Memory B cell (primary cell): ENCODE results near the gene TRIM5.
"Not testable (repeated sequence)": the region's sequence is repeated elsewhere in the genome, so short reads cannot be mapped to it uniquely, and the experiment has no call there.

Experiments
- ATAC-seq: fragments of 150-1000 bp; cut with Tn5 transposase; 2 replicates; pipeline ENCODE4 v1.10.0; 2021; ENCODE audit warnings: low read depth, mild to moderate bottlenecking, moderate library complexity
- DNase-seq, 2 donors: peaks; one replicate each; pipeline ENCODE4 v3.0.0; 2022; ENCODE audit warnings: low spot score in 2 of 2
- H3K27ac Mint-ChIP-seq: one replicate; pipeline ENCODE4 v1.8.0; 2022; ENCODE audit warnings: mild to moderate bottlenecking, moderate library complexity, mixed read lengths
- H3K27me3 Mint-ChIP-seq: one replicate; pipeline ENCODE4 v1.8.0; 2022; ENCODE audit warnings: mixed read lengths
- H3K36me3 Mint-ChIP-seq: one replicate; pipeline ENCODE4 v1.8.0; 2022; ENCODE audit warnings: mild to moderate bottlenecking, mixed read lengths
- H3K4me1 Mint-ChIP-seq: one replicate; pipeline ENCODE4 v1.8.0; 2022; ENCODE audit warnings: mixed read lengths
- H3K4me3 Mint-ChIP-seq: one replicate; pipeline ENCODE4 v1.8.0; 2022; ENCODE audit warnings: mild to moderate bottlenecking, moderate library complexity, mixed read lengths
- H3K9me3 Mint-ChIP-seq: one replicate; pipeline ENCODE4 v1.8.0; 2022; ENCODE audit warnings: mixed read lengths

Gene TRIM5, protein sequence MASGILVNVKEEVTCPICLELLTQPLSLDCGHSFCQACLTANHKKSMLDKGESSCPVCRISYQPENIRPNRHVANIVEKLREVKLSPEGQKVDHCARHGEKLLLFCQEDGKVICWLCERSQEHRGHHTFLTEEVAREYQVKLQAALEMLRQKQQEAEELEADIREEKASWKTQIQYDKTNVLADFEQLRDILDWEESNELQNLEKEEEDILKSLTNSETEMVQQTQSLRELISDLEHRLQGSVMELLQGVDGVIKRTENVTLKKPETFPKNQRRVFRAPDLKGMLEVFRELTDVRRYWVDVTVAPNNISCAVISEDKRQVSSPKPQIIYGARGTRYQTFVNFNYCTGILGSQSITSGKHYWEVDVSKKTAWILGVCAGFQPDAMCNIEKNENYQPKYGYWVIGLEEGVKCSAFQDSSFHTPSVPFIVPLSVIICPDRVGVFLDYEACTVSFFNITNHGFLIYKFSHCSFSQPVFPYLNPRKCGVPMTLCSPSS

DNA sequence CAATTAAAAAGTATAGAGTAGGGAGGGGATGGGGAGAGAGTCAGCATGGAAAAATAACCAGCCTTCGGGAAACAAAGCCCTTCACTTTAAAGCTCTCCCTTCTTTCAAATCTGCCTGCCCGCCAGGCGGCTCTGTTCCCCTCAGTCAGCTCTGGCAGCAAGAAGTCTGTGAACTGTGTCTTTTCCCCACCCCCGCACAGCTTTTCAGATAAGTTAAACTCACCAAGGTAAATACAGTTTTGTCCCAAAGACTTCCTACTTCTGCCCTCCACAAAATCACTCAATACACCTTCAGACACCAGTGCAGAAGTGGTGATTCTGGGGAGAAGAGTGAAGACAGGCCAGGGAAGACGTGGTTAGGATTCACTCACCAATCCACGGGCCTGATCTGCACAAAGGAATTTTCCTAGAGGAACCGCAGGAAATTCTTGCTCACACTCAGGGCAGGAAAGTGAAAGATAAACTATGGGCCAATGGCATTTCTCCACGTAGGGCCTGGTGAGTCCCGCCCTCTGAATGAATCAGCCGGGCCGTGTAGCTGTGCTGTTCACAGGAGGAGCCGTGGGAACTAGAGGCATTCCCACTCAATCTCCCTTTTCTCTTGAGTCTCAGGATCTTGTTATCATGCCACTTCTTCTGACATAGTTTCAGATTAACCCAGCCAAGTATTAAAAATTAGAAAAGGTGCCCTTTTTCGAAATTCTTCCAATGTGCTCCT, at the start of gene TRIM5:
TSS of gene TRIM5 (minus strand) at position 429 of the 717 bp plus-strand sequence. CDS start 4,897 bp downstream, outside the sequence.
- ATAC-seq (peak; percentile 64), DNase-seq (peak; percentile 52 to 72)
- Mint-ChIP-seq H3K9me3 (no peaks in the 10 kb centered on the region), H3K27ac (peak within 1 kb of the TSS; percentile 89), H3K4me3 (peak within 1 kb of the TSS; percentile 90), H3K27me3 (no peaks in the 10 kb centered on the region), H3K4me1 (peaks cover 26% of the 10 kb centered on the region), H3K36me3 (peaks cover 6% of the 10 kb centered on the region)

DNA sequence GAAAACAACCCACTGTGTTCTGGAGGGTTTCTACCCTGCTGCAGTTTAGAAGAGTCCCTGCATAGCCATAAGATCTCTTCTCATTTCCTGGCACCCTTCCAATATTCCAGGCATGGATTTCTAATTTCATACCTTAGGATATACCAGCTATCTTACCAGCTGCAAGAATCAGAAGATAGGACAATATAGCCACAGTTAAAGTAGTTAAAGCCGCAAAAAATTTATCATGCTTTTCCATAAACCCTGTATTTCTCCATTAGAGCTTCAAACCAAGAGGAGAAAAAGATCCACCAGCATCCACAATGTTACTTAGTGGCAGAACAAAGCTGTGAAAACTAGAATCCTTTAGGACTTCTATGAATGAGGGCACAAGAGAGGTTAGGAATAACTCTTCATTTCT, 42.8 kb upstream of the TRIM5 start:
- no peak for ATAC-seq
- no peak overlapping the region for H3K4me3 Mint-ChIP-seq
- H3K36me3 Mint-ChIP-seq = peaks cover 15% of the 10 kb centered on the region
- peaks cover 2% of the 10 kb centered on the region for H3K27me3 Mint-ChIP-seq
- no peak overlapping the region for H3K27ac Mint-ChIP-seq
- DNase-seq = no peak
- H3K9me3 Mint-ChIP-seq = no peaks in the 10 kb centered on the region
- H3K4me1 Mint-ChIP-seq = peaks cover 2% of the 10 kb centered on the region

- no peak for ATAC-seq
- Mint-ChIP-seq H3K27ac (no peak overlapping the region), H3K9me3 (no peaks in the 10 kb centered on the region), H3K27me3 (peaks cover 2% of the 10 kb centered on the region), H3K4me3 (no peak overlapping the region), H3K36me3 (peaks cover 15% of the 10 kb centered on the region), H3K4me1 (peaks cover 2% of the 10 kb centered on the region)
- no peak for DNase-seq
Observed at GRCh38 chr11:5726351-5726750, 41.5 kb upstream of the TRIM5 start.

- peaks cover 2% of the 10 kb centered on the region for H3K27me3 Mint-ChIP-seq
- H3K4me3 Mint-ChIP-seq = no peak overlapping the region
- DNase-seq = no peak
- peaks cover 25% of the 10 kb centered on the region for H3K36me3 Mint-ChIP-seq
- no peak overlapping the region for H3K27ac Mint-ChIP-seq
- ATAC-seq = no peak
- H3K9me3 Mint-ChIP-seq = peaks cover 2% of the 10 kb centered on the region
- H3K4me1 Mint-ChIP-seq = peaks cover 7% of the 10 kb centered on the region
Observed at GRCh38 chr11:5722622-5723021, 37.7 kb upstream of the TRIM5 start.

GRCh38 chr11:5719703-5720495, 35.0 kb upstream of the TRIM5 start:
- Mint-ChIP-seq H3K4me3 (no peak overlapping the region), H3K27ac (no peak overlapping the region), H3K4me1 (peaks cover 5% of the 10 kb centered on the region), H3K9me3 (peaks cover 3% of the 10 kb centered on the region), H3K36me3 (peaks cover 17% of the 10 kb centered on the region), H3K27me3 (no peaks in the 10 kb centered on the region)
- no peak for ATAC-seq
- DNase-seq = no peak

- H3K4me1 Mint-ChIP-seq, H3K4me3 Mint-ChIP-seq, ATAC-seq, H3K9me3 Mint-ChIP-seq, DNase-seq, H3K27ac Mint-ChIP-seq, H3K27me3 Mint-ChIP-seq: not testable (repeated sequence)
- peaks cover 20% of the 10 kb centered on the region for H3K36me3 Mint-ChIP-seq
Observed at GRCh38 chr11:5716518-5716917, 31.6 kb upstream of the TRIM5 start.

DNA sequence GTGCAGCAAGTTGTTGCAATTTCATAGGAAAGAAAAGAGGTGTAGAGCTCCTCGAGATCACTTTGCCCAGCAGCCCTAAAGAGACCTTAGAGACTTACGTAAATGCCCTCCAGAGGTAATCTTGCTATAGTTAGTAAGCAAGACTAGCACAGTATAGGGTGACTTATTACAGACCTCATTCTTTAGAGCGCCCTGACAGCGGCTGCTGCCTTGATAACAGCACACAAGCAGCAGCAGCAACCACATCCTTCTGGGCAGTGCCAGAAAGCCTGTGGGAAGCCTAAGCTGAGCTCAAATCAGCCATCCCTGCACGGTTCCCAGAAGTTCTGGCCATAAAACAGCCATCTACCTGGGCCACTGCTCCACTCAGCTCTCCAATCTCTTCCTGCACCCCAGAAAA, 28.8 kb upstream of the TRIM5 start:
- no peak overlapping the region for H3K27ac Mint-ChIP-seq
- H3K36me3 Mint-ChIP-seq = peaks cover 19% of the 10 kb centered on the region
- no peak overlapping the region for H3K4me3 Mint-ChIP-seq
- H3K27me3 Mint-ChIP-seq = no peaks in the 10 kb centered on the region
- peaks cover 3% of the 10 kb centered on the region for H3K4me1 Mint-ChIP-seq
- ATAC-seq = no peak
- no peak for DNase-seq
- H3K9me3 Mint-ChIP-seq = peaks cover 1% of the 10 kb centered on the region

DNA sequence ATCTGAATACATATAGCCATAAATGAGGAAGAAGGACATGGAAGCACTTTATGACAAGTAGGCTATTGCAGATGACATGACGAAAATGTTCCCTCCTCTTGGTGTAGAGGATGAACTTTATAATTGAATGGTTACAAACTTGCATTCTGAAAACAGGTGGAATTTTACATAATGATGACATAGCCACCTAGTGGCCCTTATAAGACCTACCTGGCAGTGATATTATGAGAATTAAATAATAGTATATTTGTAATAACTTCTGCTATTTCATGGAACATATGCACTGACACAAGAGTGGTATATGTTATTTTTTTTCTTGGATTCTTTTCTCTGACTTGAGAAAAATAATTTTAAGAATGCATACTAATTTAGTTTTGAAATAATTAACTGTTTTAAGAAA, 27.6 kb upstream of the TRIM5 start:
- H3K4me3 Mint-ChIP-seq = no peak overlapping the region
- no peaks in the 10 kb centered on the region for H3K27me3 Mint-ChIP-seq
- H3K4me1 Mint-ChIP-seq = peaks cover 5% of the 10 kb centered on the region
- H3K27ac Mint-ChIP-seq = no peak overlapping the region
- ATAC-seq (peak; percentile 62), DNase-seq (peak in 1 of 2 donors; percentile 11)
- H3K36me3 Mint-ChIP-seq = peaks cover 24% of the 10 kb centered on the region
- peaks cover 1% of the 10 kb centered on the region for H3K9me3 Mint-ChIP-seq

GRCh38 chr11:5705688-5706087, 20.8 kb upstream of the TRIM5 start:
- no peaks in the 10 kb centered on the region for H3K27me3 Mint-ChIP-seq
- H3K9me3 Mint-ChIP-seq = peaks cover 1% of the 10 kb centered on the region
- no peak for ATAC-seq
- no peak for DNase-seq
- peaks cover 45% of the 10 kb centered on the region for H3K36me3 Mint-ChIP-seq
- H3K4me1 Mint-ChIP-seq = peaks cover 23% of the 10 kb centered on the region
- peak overlapping the region; percentile 84 for H3K27ac Mint-ChIP-seq
- no peak overlapping the region for H3K4me3 Mint-ChIP-seq

- no peaks in the 10 kb centered on the region for H3K27me3 Mint-ChIP-seq
- H3K4me1 Mint-ChIP-seq = peaks cover 24% of the 10 kb centered on the region
- H3K36me3 Mint-ChIP-seq = peaks cover 37% of the 10 kb centered on the region
- no peak for ATAC-seq
- H3K4me3 Mint-ChIP-seq = peak overlapping the region; percentile 24
- no peak for DNase-seq
- peak overlapping the region; percentile 58 for H3K27ac Mint-ChIP-seq
- peaks cover 1% of the 10 kb centered on the region for H3K9me3 Mint-ChIP-seq
Observed at GRCh38 chr11:5703741-5704536, 19.1 kb upstream of the TRIM5 start.

DNA sequence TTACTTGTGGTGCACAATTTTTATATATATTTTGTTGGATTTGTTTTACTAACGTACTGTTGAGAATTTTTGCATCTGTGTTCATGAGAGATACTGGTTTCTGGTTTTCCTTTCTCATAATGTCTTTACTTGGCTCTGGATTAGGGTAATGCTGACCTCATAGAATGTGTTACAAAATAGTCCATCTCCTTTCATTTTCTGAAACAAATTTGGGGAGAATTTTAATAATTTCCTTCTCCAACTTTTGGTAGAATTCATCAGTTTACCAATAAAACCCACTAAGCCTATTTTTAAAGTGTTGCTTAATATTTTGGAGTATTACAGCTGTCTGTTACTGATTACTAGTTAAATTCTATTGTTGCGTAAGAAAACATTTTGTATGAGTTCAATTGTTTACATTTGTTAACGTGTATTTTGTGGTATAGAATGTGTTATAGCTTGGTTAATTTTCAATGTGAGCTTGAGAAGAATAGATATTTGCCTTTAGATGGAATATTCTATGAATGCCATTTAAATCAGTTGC, 16.2 kb upstream of the TRIM5 start:
- ATAC-seq (no peak), DNase-seq (no peak)
- Mint-ChIP-seq H3K4me1 (peaks cover 28% of the 10 kb centered on the region), H3K4me3 (peak overlapping the region; percentile 14), H3K27ac (peak overlapping the region; percentile 91), H3K36me3 (peaks cover 32% of the 10 kb centered on the region), H3K27me3 (no peaks in the 10 kb centered on the region), H3K9me3 (peaks cover 1% of the 10 kb centered on the region)

DNA sequence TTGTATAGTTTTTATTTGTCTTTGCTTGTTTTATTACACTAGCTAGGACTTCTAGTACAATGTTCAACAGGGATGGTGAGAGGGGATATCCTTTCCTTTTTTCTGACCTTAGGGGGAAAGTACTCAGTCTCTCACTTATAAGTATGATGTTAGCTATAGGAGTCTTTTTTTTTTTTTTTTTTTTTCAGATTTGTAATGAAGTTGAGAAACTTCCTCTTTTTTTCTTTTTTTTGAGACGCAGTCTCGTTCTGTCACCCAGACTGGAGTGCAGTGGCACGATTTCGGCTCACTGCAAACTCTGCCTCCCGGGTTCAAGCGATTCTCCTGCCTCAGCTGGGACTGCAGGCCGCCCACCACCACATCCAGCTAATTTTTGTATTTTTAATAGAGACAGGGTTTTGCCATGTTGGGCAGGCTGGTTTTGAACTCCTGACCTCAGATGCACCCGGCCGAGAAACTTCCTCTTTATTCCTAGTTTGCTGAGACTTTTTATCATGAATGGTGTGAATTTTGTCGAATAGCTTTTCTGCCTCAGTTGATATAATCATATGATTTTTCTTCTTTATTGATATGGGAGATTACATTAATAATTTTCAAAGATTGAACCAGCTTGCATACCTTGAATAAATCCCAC, 15.7 kb upstream of the TRIM5 start:
- Mint-ChIP-seq H3K4me1 (peaks cover 29% of the 10 kb centered on the region), H3K9me3 (peaks cover 1% of the 10 kb centered on the region), H3K4me3 (peak overlapping the region; percentile 76), H3K27ac (peak overlapping the region; percentile 91), H3K36me3 (peaks cover 33% of the 10 kb centered on the region), H3K27me3 (no peaks in the 10 kb centered on the region)
- DNase-seq (peak; percentile 26 to 44), ATAC-seq (peak; percentile 87)

DNA sequence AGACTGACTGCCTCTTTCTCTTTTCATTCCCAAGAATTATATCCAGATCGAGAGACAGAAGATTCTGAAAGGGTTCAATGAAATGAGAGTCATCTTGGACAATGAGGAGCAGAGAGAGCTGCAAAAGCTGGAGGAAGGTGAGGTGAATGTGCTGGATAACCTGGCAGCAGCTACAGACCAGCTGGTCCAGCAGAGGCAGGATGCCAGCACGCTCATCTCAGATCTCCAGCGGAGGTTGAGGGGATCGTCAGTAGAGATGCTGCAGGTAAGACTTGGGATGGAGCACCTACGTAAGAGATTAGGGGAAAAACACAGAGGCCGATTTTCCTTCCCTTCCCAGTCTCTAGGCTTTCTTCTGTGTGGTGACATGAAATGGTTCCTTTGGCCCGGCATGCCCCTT, 13.4 kb upstream of the TRIM5 start:
- DNase-seq = no peak
- Mint-ChIP-seq H3K4me1 (peaks cover 32% of the 10 kb centered on the region), H3K27me3 (no peaks in the 10 kb centered on the region), H3K4me3 (no peak overlapping the region), H3K36me3 (peaks cover 29% of the 10 kb centered on the region), H3K9me3 (no peaks in the 10 kb centered on the region), H3K27ac (peak overlapping the region; percentile 64)
- ATAC-seq = no peak
